IMR-90 (cell line): ENCODE measurements around the gene UGGT2. TPM values are rescaled to one million over a fixed set of nuclear protein-coding genes. Genes with fewer than 3 reads are reported as not detected.

ENCODE experiments used
- ATAC-seq: fragments of 200-7000 bp; cut with Tn5 transposase; 2 replicates; pipeline ENCODE4 v1.9.1; 2020; ENCODE audit warnings: low read depth, mild to moderate bottlenecking, moderate library complexity
- BruUV-seq: library from RNA; stranded (reverse); fragments of 400-500 nt; replicated peaks from 2 replicates; lab custom pipeline; 2021; lab: Mats Ljungman, UMichigan
- CTCF ChIA-PET: fragments of 300-600 bp; formaldehyde crosslinking; extraction: SDS; loops from one replicate; lab custom pipeline; 2021; ENCODE audit warnings: antibody characterized with exemption; lab: Yijun Ruan, JAX
- POLR2A ChIA-PET: fragments of 300-600 bp; sonication (Branson Sonifier 250); formaldehyde crosslinking; loops from one replicate; lab custom pipeline; 2022; ENCODE audit warnings: antibody characterized with exemption; ENCODE audit not compliant: unreplicated experiment; lab: Charles Lee
- DNase-seq: peaks from one replicate; pipeline ENCODE4 v3.0.0; 2013
- H2AFZ ChIP-seq: replicated peaks from 2 replicates; pipeline ENCODE3; 2013; ENCODE audit warnings: low read length, mild to moderate bottlenecking; ENCODE audit not compliant: poor library complexity
- H2AK5ac ChIP-seq: 2 replicates; pipeline ENCODE4 v1.6.1; 2013; ENCODE audit warnings: low read depth, low read length, inconsistent platforms
- H2AK9ac ChIP-seq: replicated peaks from 2 replicates; pipeline ENCODE3; 2013; ENCODE audit warnings: mild to moderate bottlenecking, low read depth, low read length, moderate library complexity; ENCODE audit not compliant: poor library complexity
- H2BK120ac ChIP-seq: 2 replicates; pipeline ENCODE4 v1.6.1; 2013; ENCODE audit warnings: low read depth, low read length, inconsistent platforms
- H2BK15ac ChIP-seq: 3 replicates; pipeline ENCODE4 v1.6.1; 2013; ENCODE audit warnings: low read depth, low read length, inconsistent platforms
- H2BK20ac ChIP-seq: 2 replicates; pipeline ENCODE4 v1.6.1; 2013; ENCODE audit warnings: low read depth, mild to moderate bottlenecking, inconsistent platforms, low read length, moderate library complexity
- H2BK5ac ChIP-seq: 2 replicates; pipeline ENCODE4 v1.6.1; 2013; ENCODE audit warnings: mild to moderate bottlenecking, low read depth, low read length, inconsistent platforms; ENCODE audit not compliant: poor library complexity, severe bottlenecking
- H3K14ac ChIP-seq: replicated peaks from 2 replicates; pipeline ENCODE4 v1.6.1; 2013; ENCODE audit warnings: low read depth, low read length, inconsistent platforms
- H3K18ac ChIP-seq: 2 replicates; pipeline ENCODE4 v1.6.1; 2013; ENCODE audit warnings: low read depth, low read length, control low read depth
- H3K23ac ChIP-seq: 2 replicates; pipeline ENCODE4 v1.6.1; 2013; ENCODE audit warnings: low read depth, low read length, inconsistent platforms
- H3K27ac ChIP-seq: 2 replicates; pipeline ENCODE4 v1.5.1; 2013; ENCODE audit warnings: mild to moderate bottlenecking, control low read depth, low read length; ENCODE audit not compliant: insufficient read depth
- H3K27me3 ChIP-seq: 2 replicates; pipeline ENCODE4 v1.6.1; 2013; ENCODE audit warnings: low read length; ENCODE audit not compliant: control insufficient read depth, insufficient read depth
- H3K36me3 ChIP-seq: 2 replicates; pipeline ENCODE4 v1.6.1; 2013; ENCODE audit warnings: low read length, mixed read lengths; ENCODE audit not compliant: control insufficient read depth, insufficient read depth
- H3K4ac ChIP-seq: 2 replicates; pipeline ENCODE4 v1.6.1; 2013; ENCODE audit warnings: low read depth, low read length, inconsistent platforms
- H3K4me1 ChIP-seq: 2 replicates; pipeline ENCODE4 v1.6.1; 2013; ENCODE audit warnings: low read length, mixed read lengths; ENCODE audit not compliant: control insufficient read depth, insufficient read depth
- H3K4me2 ChIP-seq: 2 replicates; pipeline ENCODE4 v1.6.1; 2013; ENCODE audit warnings: low read depth, mild to moderate bottlenecking, control low read depth, low read length, moderate library complexity
- H3K4me3 ChIP-seq: 2 replicates; pipeline ENCODE4 v1.5.1; 2013; ENCODE audit warnings: low read depth, mild to moderate bottlenecking, control low read depth, low read length, moderate library complexity; ENCODE audit not compliant: insufficient read depth
- H3K56ac ChIP-seq: 2 replicates; pipeline ENCODE4 v1.6.1; 2013; ENCODE audit warnings: low read length, inconsistent platforms; ENCODE audit not compliant: insufficient read depth; ENCODE audit errors: extremely low read depth
- H3K79me1 ChIP-seq, 2 experiments: 2 replicates each; pipeline ENCODE4 v1.6.1; 2013; ENCODE audit warnings: low read length in 2 of 2, inconsistent platforms in 1 of 2, low read depth in 1 of 2
- H3K9ac ChIP-seq: 2 replicates; pipeline ENCODE4 v1.6.1; 2013; ENCODE audit warnings: low read depth, low read length, control low read depth
- H3K9me1 ChIP-seq: 2 replicates; pipeline ENCODE4 v1.6.1; 2013; ENCODE audit warnings: low read length, inconsistent platforms; ENCODE audit not compliant: insufficient read depth
- H3K9me3 ChIP-seq: 2 replicates; pipeline ENCODE4 v1.6.1; 2013; ENCODE audit warnings: low read length; ENCODE audit not compliant: control insufficient read depth, insufficient read depth
- H4K20me1 ChIP-seq: 2 replicates; pipeline ENCODE4 v1.6.1; 2013; ENCODE audit warnings: low read length, inconsistent platforms; ENCODE audit not compliant: insufficient read depth
- H4K5ac ChIP-seq: 2 replicates; pipeline ENCODE4 v1.6.1; 2013; ENCODE audit warnings: mild to moderate bottlenecking, low read depth, low read length, control low read depth
- H4K8ac ChIP-seq, 2 experiments: 2 replicates each; pipeline ENCODE4 v1.6.1; 2013; ENCODE audit warnings: low read depth in 2 of 2, low read length in 2 of 2, control low read depth in 1 of 2, inconsistent platforms in 1 of 2
- H4K91ac ChIP-seq: 2 replicates; pipeline ENCODE4 v1.6.1; 2013; ENCODE audit warnings: low read depth, low read length, inconsistent platforms; ENCODE audit not compliant: insufficient read depth
- RCOR1 ChIP-seq: IDR thresholded peaks from 2 replicates; pipeline ENCODE4 v1.6.1; 2012; ENCODE audit warnings: mild to moderate bottlenecking, low read length, improper control_type of control experiment; ENCODE audit not compliant: insufficient replicate concordance
- WGBS, 2 experiments: methylation state at CpG; one replicate each; pipeline versions ENCODE4 v1.1.5 to v1.1.7; 2013; ENCODE audit warnings: missing lambda C conversion rate in 2 of 2; ENCODE audit not compliant: insufficient read length in 1 of 2; ENCODE audit errors: extremely low coverage in 2 of 2; 5-methylcytosine and 5-hydroxymethylcytosine counted together
- dilution Hi-C: fragments of 300-500 bp; cut with HindIII; formaldehyde crosslinking; loops from one replicate; pipeline ENCODE4 v1.14.3; 2018; ENCODE audit warnings: low sequenced_read_pairs; ENCODE audit not compliant: unreplicated experiment
- in situ Hi-C: fragments of 300-500 bp; cut with MboI; formaldehyde crosslinking; loops from 3 replicates; pipeline ENCODE4 v1.14.3; 2019; ENCODE audit warnings: low sequenced_read_pairs, inconsistent platforms, mixed read lengths
- intact Hi-C: fragments of 100-400 bp; cut with micrococcal nuclease; formaldehyde crosslinking; loops from 2 replicates; pipeline ENCODE4 v1.10.0; 2022
- polyA plus RNA-seq, 3 experiments: library from polyadenylated mRNA; depleted of rRNA; stranded (reverse); fragments of >200 nt; gene quantifications; 2 replicates each; pipeline ENCODE4 v1.2.3, GENCODE V29; 2012; ENCODE audit warnings: low replicate concordance in 1 of 3
- total RNA-seq: library from RNA; depleted of rRNA; stranded (reverse); fragments of >200 nt; gene quantifications from 2 replicates; pipeline ENCODE4 v1.2.3, GENCODE V29; 2012

The UGGT2 gene
- total and polyA plus RNA-seq, 2 of the 4 experiments (the other 2 are of a cell fraction): 21.4 to 40.1 TPM

DNA sequence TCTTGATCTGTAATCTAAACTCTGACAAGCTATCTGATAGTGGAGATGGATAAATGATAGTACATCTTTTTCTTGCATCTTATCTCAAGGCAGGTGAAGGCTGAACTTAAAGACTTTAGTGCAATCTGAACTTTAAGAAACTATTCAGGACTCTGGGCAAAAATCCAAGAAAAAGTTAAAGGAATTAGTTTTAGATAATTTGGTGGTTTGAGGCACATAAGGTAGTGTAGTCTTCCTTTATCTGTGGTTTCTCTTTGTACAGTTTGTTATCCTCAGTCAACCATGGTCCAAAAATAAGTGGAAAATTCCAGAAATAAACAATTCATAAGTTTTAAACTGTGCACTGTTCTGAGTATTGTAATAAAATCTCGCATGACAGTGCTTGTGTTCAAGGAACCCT is 172.9 kb downstream of the UGGT2 start:
- H3K9me1 ChIP-seq: no peaks in the 10 kb centered on the region
- DNase-seq: peak; percentile 18
- CTCF ChIA-PET: no interaction called here

More for the DNA sequence above, 172.9 kb downstream of the UGGT2 start:
- Histone ChIP-seq H3K9me3 (no peaks in the 10 kb centered on the region), H3K9ac (no peak overlapping the region), H2AK5ac (no peak overlapping the region), H3K4me3 (no peak overlapping the region), H3K56ac (no peak overlapping the region), H4K5ac (no peak overlapping the region), H4K91ac (no peak overlapping the region), H3K14ac (no peak overlapping the region), H3K4me2 (no peak overlapping the region), H2BK5ac (no peak overlapping the region), H3K36me3 (peaks cover 7% of the 10 kb centered on the region), H3K4ac (no peak overlapping the region), H3K4me1 (no peaks in the 10 kb centered on the region), H3K23ac (no peak overlapping the region), H4K8ac (no peak overlapping the region), H3K18ac (no peak overlapping the region), H2AK9ac (no peak overlapping the region), H2BK20ac (no peak overlapping the region), H2AFZ (no peak overlapping the region), H3K79me1 (no peaks in the 10 kb centered on the region), H2BK120ac (no peak overlapping the region), H3K27ac (no peak overlapping the region), H2BK15ac (no peak overlapping the region), H4K20me1 (no peaks in the 10 kb centered on the region), H3K27me3 (no peaks in the 10 kb centered on the region)
- peak; percentile 27; the same call in 1 of the 2 replicates for ATAC-seq
- intact Hi-C loops: no loop called here
- POLR2A ChIA-PET: no interaction called here
- in situ Hi-C loops: no loop called here
- TF ChIP-seq RCOR1: no peak
- dilution Hi-C loops: no loop called here
- WGBS, 2 experiments: no CpG with 5 or more reads among the region's 1 CpG
- no TSS peak for BruUV-seq
